ENCODE data around the gene RPL7L1.
"Not testable (repeated sequence)": the region's sequence is repeated elsewhere in the genome, so short reads cannot be mapped to it uniquely, and the experiment has no call there.

The RPL7L1 gene

DNA sequence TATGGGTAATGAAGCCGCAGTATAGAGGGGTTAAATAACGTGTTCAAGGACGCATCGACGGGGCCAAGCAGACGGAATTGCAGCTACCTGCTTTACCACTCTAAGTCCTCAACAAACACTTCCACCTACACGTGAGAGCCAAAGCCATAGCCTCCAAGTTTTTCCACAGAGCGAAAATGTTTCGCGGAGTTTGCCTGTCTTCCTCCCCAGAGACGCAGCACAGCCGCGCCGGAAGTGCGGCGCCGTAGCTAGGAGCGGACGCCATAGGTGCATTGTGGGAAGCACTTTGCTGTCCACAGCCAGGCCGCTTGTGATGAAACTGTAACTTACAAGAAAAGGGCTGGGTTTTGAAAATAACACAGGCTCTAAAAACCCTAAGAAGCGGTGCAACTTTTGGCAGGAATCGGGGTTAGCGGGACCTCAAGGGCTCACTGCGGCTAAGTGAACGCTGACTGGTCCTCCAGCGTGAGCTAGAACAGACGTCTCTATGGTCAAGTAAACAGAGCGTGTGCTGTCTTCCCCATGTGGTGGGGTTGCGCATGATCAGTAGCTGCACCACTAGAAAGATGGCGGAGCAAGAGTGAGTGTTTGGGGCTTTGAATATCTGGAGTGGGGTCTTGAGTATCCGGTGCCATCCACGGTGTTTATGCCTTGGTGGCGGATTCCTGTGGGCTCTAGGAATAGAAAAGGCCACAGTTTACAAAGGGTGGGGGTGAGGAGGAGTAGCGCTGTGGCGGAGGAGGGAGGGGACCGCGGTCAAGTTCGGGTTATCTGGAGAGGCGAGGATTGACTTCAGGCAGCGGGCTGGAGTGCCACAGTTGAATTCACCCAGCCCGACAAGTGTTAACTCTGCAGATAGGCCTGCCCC is at the start of gene RPL7L1:
Gene RPL7L1 (plus strand): TSS at position 245 of the 868 bp plus-strand sequence. CDS start 295 bp downstream, at position 540.
- FAIRE-seq, result no peak

DNA sequence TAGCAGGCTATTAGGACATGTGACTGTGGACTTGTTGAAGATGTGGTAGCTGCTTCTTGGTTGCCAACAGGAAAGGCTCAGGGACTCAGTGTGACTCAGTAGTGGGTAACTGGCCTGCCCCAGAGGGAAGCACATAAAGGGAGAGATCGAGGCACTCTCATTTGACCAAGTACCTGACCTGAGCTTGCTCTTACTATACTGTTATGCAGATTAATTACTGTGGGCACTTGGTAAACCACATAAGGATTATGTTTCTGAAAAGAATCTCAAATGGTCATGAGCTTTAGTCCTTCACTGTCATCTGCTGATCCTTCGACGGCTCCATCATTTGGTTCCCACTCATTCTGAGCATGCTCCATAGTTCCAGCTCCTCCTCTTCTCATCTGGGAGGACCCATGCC is 48.2 kb upstream of the RPL7L1 start:
- no peak for FAIRE-seq

DNA sequence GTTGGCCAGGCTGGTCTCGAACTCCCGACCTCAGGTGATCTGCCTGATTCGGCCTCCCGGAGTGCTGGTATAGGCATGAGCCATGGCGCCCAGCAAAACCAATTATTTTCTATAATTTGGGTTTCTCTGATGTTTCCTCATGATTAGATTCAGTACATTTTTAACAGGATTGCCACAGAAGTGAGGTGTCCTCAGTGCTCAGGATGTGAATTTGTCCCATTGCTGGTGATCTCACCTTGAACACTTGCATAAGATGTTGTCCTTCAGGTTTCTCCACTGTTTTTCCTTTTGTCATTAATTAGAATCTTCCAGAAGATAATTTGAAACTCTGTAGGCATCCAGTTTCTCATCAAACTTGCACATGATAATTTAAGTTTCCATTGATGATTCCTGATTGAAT is 45.4 kb upstream of the RPL7L1 start:
- FAIRE-seq, result no peak

DNA sequence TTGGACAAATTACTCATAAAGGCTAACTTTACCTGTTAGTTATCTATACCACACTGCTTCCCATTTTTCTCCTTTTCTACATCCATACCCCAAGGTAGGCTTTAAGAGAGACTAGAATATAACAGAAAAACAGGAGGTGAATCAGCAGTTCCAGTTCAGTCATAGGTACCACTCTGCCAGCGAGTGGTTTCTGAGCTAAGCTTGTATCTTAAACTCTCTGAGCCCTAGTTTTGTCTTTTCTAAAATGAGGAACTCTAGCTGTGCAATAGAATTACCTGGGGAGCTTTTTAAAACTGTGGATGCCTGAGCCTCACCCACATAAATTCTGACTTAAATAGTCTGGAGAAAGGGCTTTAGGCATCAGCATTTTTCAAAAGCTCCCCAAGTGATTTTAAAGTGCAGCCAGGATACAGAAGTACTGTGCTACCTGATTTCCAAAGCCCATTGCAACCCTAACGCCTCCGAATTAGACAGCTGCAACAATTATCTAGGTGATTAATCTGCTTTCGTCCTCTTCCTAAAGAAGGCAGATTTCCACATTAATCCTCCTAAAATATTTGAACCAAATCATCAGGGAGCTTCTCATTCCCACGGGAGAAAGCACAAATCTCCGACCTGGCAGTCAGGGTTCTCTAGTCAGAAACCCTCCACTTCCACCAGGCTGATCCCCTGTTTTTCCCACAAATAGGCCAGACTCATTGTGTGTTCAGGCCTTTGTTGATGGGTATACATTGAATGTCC is 37.4 kb upstream of the RPL7L1 start:
- FAIRE-seq, result no peak

DNA sequence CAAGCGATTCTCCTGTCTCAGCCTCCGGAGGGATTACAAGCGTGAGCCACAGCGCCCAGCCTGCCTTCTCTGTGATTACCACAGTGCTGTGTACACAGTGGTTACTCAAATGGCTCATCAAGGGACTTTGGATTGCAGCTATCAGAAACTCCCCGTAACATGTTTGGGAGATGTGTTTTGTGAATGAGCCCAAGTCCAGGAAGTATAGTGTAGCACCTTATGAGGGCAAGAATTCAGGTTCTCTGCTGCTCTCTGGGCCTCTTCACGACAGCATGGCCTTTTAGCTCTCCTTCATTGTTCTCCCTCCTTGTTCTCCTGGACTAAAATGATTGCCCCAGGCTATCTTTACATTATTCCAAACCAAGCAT is 34.1 kb upstream of the RPL7L1 start:
- FAIRE-seq, result no peak

DNA sequence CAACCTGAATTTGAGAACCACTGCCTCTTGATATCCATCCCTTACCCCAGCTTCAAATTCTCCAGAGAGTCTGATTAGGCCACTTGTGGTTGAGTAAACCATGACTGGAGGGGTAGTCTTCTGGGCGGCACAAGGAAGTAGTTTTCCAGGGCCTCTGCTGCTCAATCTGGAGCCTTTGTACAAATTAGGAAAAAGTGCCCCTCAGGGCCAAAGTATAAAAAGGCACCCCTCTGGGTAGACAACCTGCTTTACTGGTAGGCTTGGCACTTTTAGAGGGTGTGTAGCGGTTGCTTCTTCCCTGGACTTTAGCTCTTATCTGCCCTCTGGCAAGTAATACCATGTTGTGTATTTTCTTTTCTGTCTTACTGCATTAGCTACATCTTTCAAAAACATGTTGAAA is 32.9 kb upstream of the RPL7L1 start:
- FAIRE-seq, result no peak

DNA sequence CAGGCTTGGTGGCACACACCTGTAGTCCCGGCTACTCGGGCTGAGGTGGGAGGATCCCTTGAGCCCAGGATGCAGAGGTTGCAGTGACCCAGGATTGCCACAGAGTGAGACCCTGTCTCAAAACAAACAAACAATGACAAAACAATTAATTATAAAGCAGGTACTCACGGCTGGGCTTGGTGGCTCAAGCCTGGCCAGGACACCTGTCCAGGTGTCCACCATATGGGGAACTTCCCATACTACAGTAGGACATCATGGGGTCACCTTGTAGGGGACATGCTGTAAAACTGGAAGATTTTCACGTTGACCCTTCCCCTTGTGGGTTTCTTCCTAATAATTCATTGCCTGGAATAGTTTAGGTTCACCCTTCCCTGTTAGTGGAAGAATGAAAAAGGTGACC is 30.7 kb upstream of the RPL7L1 start:
- FAIRE-seq, result no peak

DNA sequence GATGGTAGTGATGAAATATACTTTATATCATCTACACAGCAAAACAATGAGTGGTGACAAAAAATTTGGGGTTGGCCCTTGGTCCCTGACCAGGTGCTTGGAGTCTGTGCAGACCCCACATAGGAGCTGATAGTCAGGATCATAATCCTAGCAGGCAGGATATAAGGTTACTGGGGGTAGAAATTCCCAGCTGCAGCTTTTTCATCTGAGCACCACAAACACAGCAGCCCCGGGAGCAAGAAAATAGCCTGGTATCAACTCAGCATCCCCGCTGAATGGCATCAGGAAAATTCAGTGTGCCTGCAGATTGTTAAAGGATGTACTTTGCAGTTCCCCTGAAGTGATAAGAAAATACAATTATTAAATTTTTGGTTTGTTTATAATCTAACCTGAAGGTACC is 27.8 kb upstream of the RPL7L1 start:
- no peak for FAIRE-seq

DNA sequence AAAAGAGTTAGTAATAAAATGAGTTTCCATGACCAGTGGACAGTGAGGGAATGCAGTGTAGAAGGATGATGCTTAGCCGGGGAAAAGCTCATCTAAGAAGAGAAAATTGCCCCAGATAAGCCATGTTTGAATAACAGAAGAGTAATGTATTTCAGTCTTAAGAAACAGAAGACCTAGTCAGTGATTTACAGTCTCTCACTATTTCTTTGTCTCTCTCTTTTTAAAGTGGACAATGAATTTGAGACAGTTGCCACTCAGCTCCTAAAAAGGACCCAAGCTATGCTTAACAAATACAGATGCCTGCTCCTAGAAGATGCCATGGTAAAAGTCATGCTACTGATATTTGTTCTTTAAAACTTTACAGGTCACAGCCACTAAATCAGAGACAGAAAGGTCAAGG is 19.4 kb upstream of the RPL7L1 start:
- FAIRE-seq, result no peak

DNA sequence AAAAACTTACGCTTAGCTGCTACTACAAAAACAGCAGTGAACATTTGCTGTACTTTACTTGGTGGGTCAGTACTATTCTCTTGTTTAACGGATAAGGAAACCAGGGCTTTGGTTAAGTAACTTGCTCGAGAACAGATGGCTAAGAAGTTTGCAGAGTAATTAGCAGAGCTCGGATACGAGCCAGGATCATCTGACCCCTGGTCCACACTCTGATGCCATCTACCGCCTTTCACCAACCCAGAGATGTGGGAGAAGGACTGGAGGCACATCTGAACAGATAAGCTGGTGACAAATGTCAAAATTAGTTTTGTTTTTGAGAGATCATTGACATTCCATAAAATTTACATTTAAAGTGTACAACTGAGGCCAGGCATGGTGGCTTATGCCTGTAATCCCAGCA is 18.9 kb upstream of the RPL7L1 start:
- FAIRE-seq, result no peak

DNA sequence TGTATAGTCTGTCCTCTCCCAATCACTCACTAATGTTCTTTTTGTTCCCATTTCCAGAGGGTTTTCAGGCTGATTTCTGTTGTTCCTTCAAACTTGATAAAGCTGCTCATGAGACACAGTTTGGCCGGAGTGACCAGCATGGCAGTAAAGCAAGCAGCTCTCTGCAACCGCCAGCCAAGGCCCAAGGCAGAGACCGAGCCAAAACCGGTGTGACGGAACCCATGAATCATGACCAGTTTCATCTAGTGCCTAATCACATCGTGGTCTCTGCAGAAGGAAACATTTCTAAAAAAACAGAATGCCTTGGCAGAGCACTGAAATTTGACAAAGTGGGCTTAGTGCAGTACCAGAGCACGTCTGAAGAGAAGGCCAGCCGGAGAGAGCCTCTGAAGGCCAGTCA is 14.8 kb upstream of the RPL7L1 start:
- no peak for FAIRE-seq

DNA sequence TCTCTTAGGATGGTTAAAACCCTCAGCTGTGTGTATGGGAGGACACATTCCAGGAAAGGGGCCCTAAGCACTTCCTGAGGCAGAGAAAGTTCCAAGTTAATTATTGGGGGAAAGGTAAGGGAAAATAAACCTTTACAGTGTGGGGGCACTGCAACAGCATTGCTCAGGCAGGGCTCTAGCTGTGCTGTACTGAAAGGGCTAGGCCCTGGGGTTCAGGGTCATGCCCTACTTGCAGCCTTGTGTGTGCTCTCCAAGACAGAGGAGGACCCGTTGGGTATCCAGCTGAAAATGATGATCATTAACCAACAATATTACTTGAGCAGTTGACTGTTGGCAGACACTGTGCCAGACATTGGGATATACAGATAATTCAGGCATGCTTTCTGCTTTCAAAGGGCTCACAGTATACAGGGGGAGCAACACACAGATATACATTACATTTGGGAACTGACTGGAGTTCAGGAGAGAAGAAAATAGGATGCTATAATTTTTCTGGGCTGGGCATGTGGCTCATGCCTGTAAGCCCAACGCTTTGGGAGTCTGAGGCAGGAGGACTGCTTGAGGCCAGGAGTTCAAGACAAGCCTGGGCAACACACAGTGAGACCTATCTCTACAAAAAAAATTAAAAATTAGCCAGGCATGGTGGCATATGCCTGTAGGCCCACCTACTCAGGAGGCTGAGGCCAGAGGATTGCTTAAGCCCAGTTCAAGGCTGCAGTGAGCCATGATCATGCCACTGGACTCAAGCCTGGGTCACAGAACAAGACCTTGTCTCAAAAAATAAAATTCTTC is 9.1 kb upstream of the RPL7L1 start:
- FAIRE-seq, result no peak

DNA sequence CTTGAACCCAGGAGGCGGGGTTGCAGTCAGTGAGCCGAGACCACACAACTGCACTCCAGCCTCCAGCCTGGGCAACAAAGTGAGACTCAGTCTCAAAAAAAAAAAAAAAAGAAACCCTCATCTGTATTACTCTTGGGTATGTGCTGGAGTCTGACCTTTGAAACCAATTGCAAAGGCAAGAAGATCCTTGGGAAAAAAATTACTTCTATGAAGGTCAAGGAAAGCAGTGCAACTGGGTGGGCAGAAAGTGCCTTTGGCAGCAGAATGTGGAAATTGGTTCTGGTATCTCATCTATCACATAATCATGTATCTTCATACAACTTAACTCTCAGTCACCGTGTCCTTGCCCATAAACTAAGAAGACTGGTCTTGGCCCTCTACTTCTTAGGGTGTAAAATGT is 7.7 kb upstream of the RPL7L1 start:
- FAIRE-seq, result no peak

DNA sequence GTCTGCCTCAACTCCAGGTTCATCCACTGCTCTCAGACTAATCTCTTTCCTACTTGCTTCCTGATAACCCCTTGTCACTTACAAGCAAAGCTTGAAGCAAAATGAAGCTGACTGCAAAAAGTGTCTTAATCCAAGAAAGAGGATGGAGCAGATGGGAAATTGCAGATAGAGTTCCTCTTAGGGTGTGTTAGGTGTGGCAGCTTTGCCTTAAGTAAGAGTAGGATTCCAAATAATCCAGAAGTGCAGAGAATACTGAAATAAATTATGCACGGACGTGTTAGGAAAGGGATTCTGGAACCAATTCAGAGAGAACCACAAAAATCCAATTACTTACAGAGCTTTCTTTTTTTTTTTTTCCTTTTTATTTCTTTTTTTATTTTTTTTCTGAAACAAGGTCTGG is 6.1 kb upstream of the RPL7L1 start:
- FAIRE-seq, result no peak

DNA sequence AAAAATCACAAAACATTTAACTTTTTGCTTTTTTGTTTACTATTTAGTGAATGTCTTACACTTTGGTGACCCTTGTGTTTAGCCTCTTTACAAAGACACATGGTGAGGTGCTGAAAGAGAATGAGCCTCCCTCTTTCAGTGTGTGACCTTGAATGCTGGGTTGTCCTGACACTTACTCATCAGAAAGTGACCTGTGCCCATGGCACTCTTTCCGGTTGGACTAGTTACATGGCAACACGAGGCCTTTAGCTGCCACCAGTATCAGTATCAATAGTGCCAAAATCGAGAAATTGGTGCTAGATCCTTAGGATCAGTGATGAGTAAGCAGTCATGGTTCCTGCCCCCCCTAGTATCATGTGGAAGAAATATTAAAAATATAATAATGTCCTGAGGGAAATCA is 1.7 kb upstream of the RPL7L1 start:
- FAIRE-seq, result no peak

DNA sequence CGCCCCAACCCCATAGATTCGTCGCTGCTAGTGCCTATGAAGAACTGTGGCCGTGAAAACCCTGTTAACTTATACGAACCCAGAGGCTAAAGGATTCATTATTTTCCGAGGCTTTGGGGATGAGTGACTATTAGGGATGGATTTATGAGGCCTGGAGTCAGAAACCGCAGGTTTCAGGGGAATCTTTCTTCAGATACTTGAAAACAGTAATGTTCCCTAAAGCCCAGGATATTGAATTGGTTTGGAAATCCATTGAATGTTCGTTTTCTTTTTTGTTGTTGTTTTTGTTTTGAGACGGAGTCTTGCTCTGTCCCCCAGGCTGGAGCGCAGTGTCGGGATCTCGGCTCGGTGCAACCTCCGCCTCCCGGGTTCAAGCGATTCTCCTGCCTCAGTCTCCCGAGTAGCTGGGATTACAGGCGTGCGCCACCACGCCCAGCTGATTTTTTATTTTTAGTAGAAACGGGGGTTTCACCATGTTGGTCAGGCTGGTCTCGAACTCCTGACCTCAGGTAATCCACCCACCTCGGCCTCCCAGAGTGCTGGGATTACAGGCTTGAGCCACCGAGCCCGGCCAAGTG is 913 bp downstream of the RPL7L1 start:
- not testable (repeated sequence) for FAIRE-seq

DNA sequence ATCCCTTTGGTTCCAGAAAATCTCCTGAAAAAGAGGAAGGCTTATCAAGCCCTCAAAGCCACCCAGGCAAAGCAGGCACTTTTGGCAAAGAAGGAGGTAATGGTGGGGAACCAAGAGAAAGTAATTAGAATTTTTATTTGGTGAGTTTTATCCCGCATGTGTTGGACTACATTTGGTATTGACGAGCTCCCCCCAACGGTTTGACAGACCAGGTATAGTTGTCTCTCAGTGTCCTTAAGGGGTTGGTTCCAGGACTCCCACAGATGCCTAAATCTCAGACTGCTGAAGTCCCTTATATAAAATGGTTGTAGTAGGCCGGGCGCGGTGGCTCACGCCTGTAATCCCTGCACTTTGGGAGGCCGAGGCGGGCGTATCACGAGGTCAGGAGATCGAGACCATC is 1.5 kb downstream of the RPL7L1 start:
- FAIRE-seq, result not testable (repeated sequence)

DNA sequence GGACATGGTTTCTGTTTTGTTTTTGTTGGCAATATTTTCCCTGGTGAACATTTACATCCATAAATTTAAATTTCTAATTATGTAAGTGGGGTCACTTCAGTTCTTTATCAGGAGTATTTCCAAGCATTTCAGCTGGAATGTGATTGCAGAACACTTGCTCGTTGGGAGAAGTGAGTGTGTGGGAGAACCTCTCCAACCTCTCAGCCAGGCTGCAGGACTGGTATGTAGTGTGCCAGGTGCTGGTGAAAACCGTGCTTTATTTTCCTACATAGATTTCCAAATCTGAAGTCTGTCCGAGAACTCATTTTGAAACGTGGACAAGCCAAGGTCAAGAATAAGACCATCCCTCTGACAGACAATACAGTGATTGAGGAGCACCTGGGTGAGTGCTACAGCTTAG is 6.3 kb downstream of the RPL7L1 start:
- no peak for FAIRE-seq

DNA sequence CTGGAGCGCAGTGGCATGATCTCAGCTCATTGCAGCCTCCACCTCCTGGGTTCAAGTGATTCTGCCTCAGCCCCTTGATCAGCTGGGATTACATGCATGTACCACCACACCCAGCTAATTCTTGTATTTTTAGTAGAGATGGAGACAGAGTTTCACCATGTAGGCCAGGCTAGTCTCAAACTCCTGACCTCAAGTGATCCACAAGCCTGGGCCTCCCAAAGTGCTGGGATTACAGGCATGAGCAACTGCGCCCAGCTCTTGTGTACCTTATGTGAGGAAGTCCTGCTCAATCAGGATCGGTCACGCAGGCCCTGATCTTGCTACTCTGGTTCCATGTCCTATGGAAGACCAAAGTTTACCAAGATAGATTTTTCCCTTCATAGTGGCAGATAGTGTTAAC is 8.8 kb downstream of the RPL7L1 start:
- FAIRE-seq, result not testable (repeated sequence)

DNA sequence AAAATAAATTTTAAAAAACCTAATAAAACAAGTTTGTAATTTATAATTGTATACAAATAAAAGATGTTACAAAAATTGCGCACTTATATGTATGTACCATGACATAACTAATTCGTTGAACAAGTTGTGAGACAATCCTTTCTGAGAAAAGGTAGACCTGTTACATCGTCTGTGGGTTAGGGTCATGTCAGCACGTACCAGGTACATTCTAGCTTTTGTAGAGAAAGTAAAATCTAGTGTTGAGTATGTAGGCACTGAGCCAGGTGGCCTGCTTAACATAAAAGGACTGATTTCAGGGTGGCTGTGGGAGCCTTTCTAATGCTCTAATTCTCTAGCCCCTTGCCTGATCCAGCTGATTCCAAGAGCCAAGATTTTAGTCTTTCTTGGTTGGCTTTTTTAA is 10.4 kb downstream of the RPL7L1 start:
- no peak for FAIRE-seq

DNA sequence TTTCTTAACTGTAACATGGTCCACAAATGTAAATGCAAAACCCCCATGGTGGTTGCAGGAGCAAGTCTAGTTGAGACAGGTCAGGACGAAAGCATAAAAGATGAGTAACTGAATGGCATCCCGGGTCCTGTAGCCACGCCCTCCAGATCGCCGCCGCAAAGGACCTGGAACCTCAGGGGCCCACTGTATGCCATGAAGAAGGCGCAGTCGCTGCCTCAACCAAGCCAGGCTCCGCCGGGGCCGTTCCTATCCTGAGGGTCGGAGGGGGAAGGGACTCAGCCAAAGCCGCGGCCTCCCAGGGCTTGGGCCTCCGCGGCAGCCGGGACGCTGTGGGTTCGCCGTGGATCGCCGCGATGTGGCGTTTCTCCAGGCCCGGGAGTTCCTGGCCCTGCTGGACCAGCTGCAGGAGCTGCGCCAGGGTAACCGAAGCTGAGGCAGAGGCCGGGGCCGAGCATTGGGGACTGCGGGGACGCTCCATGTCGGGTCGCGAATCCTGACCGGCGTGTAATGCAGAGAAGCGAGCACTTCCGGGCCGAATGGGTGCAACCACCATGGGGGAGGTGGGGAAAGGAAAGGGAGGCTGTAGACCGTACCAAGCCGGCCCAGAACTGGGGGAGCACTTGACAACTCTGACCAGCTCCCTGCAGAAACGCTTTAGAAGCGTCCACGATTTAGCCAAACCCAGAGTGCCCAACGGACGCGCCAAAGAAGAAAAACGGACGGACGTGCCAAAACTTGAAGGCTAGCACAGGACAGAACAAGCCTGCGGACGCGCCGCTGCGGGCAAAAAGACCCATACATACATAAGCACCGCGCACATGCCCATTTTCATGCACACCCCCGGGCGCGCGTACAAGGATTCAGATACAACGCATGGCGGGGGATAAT is 11.1 kb downstream of the RPL7L1 start:
- FAIRE-seq, result no peak

DNA sequence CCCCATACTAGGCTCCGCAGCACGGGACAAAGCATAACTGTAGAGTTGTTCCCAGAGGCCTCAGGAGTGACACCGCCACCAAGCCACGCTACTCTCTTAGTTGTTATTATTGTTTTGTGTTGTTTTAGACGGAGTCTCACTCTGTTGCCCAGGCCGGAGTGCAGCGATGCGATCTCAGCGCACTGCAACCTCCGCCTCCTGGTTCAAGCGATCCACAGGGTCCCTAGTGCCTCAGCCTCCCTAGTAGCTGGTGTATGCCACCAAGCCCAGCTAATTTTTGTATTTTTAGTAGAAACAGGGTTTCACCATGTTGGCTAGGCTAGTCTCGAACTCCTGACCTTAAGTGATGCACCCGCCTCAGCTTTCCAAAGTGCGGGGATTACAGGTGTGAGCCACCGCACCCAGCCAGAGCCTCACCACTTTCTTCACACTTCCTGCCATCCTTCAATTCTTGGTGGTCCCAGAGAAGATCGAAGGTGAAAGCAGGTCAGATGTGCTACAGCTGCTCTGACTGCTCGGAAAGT is 11.8 kb downstream of the RPL7L1 start:
- FAIRE-seq, result no peak
